ENCODE data around the gene ZNF57.
"Not testable (repeated sequence)": the region's sequence is repeated elsewhere in the genome, so short reads cannot be mapped to it uniquely, and the experiment has no call there.

The ZNF57 gene

DNA sequence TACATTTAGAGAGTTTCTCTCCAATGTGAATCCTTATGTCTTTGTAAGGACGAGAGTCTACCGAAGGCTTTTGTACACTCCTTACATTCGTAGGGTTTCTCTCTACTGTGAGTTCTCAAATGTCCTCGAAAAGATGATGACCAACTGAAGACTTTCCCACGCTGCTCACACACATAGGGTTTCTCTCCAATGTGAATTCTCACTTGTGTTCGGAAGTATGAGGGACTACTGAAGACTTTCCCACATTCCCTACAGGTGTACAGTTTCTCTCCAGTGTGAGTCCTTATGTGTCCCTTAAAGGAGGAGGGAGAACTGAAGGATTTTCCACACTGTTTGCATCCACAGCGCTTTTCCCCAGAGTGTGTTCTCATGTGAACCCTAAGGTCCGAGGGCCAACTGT, 4.0 kb upstream of the ZNF57 start:
- no peak for DNase-seq (ENCODE audit: low read depth, low spot score)

GRCh38 chr19:2902590-2903218, 2.0 kb downstream of the ZNF57 start:
- no peak for DNase-seq (ENCODE audit: low read depth, low spot score)

- DNase-seq (ENCODE audit: low read depth, low spot score) = not testable (repeated sequence)
These were observed 2.6 kb downstream of the ZNF57 start for GRCh38 chr19:2903326-2903725.

DNA sequence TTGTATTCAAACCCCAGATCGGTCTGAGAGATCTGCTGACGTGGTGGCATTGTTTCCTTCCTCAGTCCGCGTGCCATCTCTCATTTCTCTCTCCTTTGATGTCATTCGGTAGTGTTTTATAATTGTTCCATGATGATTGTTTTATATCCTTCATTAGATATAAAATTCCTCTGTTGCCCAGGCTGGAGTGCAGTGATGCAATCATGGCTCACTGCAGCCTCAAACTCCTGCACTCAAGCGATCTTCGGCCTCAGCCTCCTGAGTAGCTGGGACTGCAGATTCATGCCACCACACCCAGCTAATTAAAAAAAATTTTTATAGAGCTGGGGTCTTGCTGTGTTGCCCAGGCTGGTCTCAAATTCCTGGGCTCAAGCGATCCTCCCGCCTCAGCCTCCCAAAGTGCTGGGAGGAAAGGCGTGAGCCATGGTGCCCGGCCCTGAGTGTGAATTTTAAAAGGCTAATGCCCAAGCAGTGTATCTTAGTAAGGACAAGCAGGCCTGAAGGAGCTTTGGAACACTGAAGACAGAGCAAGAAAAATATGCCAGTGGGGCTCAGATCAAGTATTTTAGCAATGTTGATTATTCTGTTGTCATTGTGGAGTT, 5.3 kb downstream of the ZNF57 start:
- no peak for DNase-seq (ENCODE audit: low read depth, low spot score)

GRCh38 chr19:2906631-2907195, 6.0 kb downstream of the ZNF57 start:
- no peak for DNase-seq (ENCODE audit: low read depth, low spot score)

DNA sequence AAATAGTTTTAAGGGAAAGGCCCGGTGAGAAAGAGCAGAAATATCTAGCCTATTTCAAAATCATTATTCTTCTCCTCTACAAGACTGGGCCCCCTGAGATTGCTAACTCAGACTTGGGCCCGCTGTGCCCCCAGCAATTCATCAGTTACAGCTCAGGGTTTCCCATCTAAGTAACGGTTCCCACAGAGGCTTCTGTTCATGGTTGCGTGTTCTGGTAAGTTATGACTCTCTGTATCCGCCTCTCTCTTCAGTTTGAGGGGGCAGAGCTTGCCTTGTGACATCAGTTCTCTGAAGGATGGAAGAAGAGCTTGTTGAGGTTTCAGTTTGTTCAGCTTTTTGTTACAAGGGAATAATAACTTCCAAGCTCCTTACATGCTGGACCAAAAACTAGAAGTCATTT, 11.6 kb downstream of the ZNF57 start:
- no peak for DNase-seq (ENCODE audit: low read depth, low spot score)

- DNase-seq (ENCODE audit: low read depth, low spot score) = no peak
These were observed 16.8 kb downstream of the ZNF57 start for GRCh38 chr19:2917275-2918184.

DNA sequence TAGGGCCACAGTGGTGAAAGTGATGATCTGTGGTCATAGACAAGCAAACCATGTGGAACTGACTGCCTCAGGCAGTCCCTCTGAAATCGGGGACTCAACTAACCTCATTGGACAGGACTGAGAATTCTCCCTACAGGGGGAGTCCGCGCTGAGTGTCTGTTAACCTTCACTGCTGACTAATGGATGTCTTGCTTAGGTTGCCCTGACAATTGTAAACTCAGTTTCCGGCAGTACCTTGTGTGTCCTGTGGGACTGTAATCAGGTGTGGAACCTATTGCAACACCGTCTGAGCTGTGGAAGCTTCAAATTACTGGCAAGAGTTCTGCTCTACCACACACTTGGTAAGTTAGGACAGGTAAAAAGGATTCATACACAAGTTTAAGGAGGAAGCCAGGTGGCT, 22.3 kb downstream of the ZNF57 start:
- DNase-seq (ENCODE audit: low read depth, low spot score) = no peak

- no peak for DNase-seq (ENCODE audit: low read depth, low spot score)
These were observed 22.8 kb downstream of the ZNF57 start for GRCh38 chr19:2923510-2923909.

- no peak for DNase-seq (ENCODE audit: low read depth, low spot score)
These were observed 25.8 kb downstream of the ZNF57 start for GRCh38 chr19:2926341-2927031.

DNA sequence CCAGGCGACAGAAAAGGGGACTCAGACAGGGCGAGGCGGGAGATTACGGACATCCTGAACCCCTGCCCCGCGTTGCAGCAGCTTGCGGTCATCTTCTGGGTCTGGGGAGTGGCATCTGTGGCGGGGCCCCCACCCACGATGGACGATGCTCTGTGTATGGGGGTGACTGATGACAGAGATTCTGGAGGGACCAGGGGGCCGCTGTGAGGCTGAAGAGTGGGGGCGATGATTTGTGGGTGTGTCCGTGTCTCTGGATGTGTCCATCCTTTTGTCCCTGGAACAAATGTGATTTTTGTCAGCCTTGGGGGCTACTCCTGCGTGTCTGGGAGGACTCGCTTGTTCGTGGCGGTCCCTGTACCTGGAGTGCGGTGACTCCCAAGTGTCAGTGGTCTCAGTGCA, 26.3 kb downstream of the ZNF57 start:
- DNase-seq (ENCODE audit: low read depth, low spot score) = no peak

DNA sequence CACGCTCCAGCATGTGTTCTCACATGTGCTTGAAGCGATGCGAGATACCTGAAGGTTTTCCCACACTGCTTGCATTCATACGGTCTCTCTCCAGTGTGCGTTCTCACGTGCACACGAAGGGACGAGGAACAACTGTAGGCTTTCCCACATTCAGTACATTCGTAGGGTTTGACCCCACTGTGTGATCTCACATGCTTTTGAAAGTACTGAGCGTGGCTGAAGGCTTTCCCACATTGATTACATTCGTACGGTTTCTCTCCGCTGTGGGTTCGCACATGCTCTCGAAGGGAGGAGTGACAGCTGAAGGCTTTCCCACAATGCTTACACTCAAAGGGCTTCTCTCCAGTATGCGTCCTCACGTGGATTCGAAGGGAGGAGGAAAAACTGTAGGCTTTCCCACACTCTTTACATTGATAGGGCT, 32.8 kb downstream of the ZNF57 start:
- DNase-seq (ENCODE audit: low read depth, low spot score) = no peak

- DNase-seq (ENCODE audit: low read depth, low spot score) = not testable (repeated sequence)
These were observed 35.1 kb downstream of the ZNF57 start for GRCh38 chr19:2935863-2936262.

- no peak for DNase-seq (ENCODE audit: low read depth, low spot score)
These were observed 42.4 kb downstream of the ZNF57 start for GRCh38 chr19:2942928-2943640.

GRCh38 chr19:2944403-2944774, 43.7 kb downstream of the ZNF57 start:
- DNase-seq (ENCODE audit: low read depth, low spot score) = no peak

- peak; percentile 98 for DNase-seq (ENCODE audit: low read depth, low spot score)
These were observed 44.2 kb downstream of the ZNF57 start, which contains the start of gene ZNF77 for GRCh38 chr19:2944775-2945574. Gene ZNF77, minus strand, starts transcription at chr19:2944971. Its CDS starts 131 bp downstream, at chr19:2944840.

DNA sequence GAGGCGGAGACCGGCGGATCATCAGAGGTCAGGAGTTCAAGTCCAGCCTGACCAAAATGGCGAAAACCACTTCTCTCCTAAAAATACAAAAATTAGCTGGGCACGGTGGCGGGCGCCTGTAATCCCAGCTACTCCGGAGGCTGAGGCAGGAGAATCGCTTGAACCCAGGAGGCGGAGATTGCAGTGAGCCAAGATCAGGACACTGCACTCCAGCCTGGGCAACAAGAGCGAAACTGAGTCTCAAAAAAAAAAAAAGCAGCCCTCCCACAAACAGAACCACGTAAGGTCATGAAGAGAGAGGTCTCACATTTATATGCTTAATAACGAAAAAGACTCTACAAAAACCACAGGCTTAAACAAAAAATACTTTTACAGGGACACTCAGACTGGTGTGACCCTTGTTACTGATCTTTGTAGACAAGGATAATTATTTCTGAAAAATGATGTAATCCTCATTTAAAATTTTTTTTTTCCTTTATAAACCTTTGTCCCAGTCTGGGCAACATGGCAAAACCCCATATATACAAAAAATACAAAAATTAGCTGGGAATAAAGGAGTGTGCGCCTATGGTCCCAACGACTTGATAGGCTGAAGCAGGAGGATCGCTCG, 45.0 kb downstream of the ZNF57 start:
- DNase-seq (ENCODE audit: low read depth, low spot score) = no peak

DNA sequence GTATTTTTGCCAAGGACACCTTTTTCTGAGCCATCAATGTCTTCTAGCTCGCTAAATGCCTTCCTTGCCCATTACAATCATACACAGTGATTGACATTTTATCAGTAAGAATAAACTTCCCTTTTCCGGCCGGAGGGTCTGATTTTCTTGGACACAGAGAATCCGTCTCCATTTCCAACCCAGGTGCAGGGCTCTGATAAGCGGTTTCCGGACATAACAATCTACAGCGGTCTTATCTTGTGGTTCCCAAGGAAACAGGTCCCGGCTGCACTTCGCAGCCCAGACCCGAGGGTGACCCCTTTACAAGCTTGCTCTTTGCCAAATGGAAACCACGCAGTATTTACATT, 49.2 kb downstream of the ZNF57 start:
- no peak for DNase-seq (ENCODE audit: low read depth, low spot score)

DNA sequence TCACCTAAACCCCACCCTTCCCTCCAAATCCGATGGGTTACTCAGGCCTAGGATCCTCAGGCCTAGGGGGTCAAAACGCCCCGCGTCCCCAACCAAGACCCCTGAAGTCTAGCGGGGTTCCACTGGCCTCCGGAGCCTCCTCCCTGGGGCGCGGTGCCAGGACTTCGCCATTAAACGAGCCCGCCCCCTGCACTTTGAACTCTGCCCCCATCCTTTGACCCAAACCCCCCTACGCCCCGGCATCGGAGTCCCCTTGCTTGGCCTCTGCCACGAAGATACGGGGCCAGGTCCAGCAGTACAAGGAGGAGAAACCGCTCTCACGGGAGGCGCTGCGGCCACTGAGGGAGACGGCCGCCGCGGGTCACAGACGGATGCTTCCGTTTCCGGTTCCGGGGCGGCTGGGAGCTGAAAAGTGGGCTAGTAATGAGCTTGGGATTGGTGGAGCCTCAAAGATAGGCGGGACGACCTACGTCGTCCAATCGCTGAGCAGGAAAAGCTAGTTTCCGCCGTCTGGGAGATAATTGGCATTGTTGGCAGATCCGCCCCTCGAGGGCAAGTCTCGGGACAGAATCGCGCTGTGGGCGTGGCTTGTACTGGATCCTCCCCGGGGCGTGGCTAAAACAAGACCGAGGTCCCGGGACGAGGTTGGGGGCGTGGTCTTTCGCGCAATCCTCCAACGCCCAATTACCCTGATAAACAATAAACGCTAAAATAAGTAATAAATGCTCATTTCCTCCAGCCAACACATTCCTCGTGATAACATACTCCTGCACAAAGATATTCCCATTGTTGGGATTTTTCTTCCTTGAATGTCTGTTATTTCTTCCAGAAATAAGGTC, 49.8 kb downstream of the ZNF57 start:
- peak; percentile 98 for DNase-seq (ENCODE audit: low read depth, low spot score)

Data from smooth muscle cell of the brain vasculature (primary cell).